ENCODE results near the gene POC1B. TPM values are rescaled to one million over a fixed set of nuclear protein-coding genes. Genes with fewer than 3 reads are reported as not detected.

The POC1B gene
- total and polyA plus RNA-seq, 2 donors (not counting 3 experiments of a cell fraction or from before 2014, with no cell fraction given): 7.1 to 18.2 TPM

DNA sequence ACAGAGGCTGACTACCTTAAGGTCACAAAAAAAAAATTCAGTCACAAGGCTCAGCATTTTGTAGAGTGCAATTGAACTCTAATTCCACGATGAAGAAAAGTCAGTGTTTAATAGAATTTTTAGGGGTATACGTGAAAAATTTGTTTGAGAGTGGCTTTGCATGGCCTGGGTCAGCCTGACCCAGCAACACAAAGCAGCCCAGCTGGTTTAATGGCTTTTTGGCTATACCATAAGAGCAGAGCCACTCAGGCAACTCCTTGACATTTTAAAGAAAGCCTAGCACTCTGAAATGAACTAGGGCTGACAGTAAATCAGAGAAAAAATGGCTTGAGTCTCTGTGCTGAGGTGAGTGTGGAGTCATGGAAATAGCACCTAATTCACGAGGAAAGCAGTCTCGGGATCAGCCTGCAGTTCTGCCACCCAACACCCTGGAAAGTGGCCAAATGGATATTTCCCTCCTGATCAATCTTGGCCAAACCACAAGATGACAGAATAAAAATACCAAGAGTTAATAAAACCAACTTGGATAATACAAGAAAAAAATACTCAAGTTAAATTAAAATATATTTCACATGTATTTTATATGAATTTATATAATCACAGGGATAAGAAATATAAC, 60.8 kb downstream of the POC1B start:
- dilution Hi-C loops (cut with MboI; ENCODE audit: extremely low pct_ligation_motif_present, low sequenced_read_pairs): loop anchor here (25.0 kb wide), 2 partner anchors 128 to 428 kb away; no protein-coding TSS in a partner anchor
- H3K9ac ChIP-seq (replicated peaks; ENCODE audit: extremely low read depth, insufficient read depth, low read length): no peak overlapping the region
- no peak overlapping the region for H3K27ac ChIP-seq (ENCODE audit: insufficient read depth, low read depth, low read length)
- no peaks in the 10 kb centered on the region for H4K20me1 ChIP-seq (replicated peaks; ENCODE audit: control insufficient read depth, extremely low read depth, insufficient read depth, low read length)
- no peaks in the 10 kb centered on the region for H3K9me1 ChIP-seq (replicated peaks; ENCODE audit: control insufficient read depth, extremely low read depth, insufficient read depth, low read length)
- H3K4me2 ChIP-seq (ENCODE audit: insufficient read depth, low read length): no peak overlapping the region
- H3K36me3 ChIP-seq (ENCODE audit: control insufficient read depth in 2 of 2, extremely low read depth in 1 of 2, insufficient read depth in 2 of 2, low read length in 2 of 2): no peaks in the 10 kb centered on the region
- intact Hi-C loops (cut with micrococcal nuclease): loop anchor here (5.0 kb wide), 2 partner anchors 228 to 1353 kb away; no protein-coding TSS in a partner anchor
- TF ChIP-seq EZH2 (IDR thresholded peaks at IDR 0.05; ENCODE audit: borderline replicate concordance, low read depth, low read length, severe bottlenecking) (no peak), FOS (IDR thresholded peaks at IDR 0.05; ENCODE audit: borderline replicate concordance, insufficient read depth, low read length) (no peak), GATA2 (IDR thresholded peaks at IDR 0.05; ENCODE audit: insufficient read depth, insufficient read length, low read depth, low read length) (no peak), POLR2AphosphoS5 (IDR thresholded peaks at IDR 0.05; ENCODE audit: insufficient read depth, low read depth, low read length) (no peak), POLR2A (IDR thresholded peaks at IDR 0.05; ENCODE audit: low read depth, low read length) (no peak), MYC (IDR thresholded peaks at IDR 0.05; ENCODE audit: low read depth, low read length) (no peak), JUN (IDR thresholded peaks at IDR 0.05; ENCODE audit: borderline replicate concordance, insufficient read depth, insufficient read length, low read depth) (no peak)
- TF ChIP-seq, protein P1, sequence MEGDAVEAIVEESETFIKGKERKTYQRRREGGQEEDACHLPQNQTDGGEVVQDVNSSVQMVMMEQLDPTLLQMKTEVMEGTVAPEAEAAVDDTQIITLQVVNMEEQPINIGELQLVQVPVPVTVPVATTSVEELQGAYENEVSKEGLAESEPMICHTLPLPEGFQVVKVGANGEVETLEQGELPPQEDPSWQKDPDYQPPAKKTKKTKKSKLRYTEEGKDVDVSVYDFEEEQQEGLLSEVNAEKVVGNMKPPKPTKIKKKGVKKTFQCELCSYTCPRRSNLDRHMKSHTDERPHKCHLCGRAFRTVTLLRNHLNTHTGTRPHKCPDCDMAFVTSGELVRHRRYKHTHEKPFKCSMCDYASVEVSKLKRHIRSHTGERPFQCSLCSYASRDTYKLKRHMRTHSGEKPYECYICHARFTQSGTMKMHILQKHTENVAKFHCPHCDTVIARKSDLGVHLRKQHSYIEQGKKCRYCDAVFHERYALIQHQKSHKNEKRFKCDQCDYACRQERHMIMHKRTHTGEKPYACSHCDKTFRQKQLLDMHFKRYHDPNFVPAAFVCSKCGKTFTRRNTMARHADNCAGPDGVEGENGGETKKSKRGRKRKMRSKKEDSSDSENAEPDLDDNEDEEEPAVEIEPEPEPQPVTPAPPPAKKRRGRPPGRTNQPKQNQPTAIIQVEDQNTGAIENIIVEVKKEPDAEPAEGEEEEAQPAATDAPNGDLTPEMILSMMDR (IDR thresholded peaks at IDR 0.05; ENCODE audit: extremely low read depth in 1 of 2, insufficient read depth in 1 of 2, low read depth in 1 of 2, low read length in 2 of 2): no peak
- TF ChIP-seq, protein P2, sequence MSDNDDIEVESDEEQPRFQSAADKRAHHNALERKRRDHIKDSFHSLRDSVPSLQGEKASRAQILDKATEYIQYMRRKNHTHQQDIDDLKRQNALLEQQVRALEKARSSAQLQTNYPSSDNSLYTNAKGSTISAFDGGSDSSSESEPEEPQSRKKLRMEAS (IDR thresholded peaks at IDR 0.05; ENCODE audit: insufficient read depth, insufficient read length): no peak
- no peak overlapping the region for H3K4me3 ChIP-seq (replicated peaks in 1 of 3; ENCODE audit: insufficient read depth in 1 of 3, low read depth in 1 of 3, low read length in 3 of 3)
- H3K9me3 ChIP-seq (replicated peaks; ENCODE audit: control insufficient read depth, insufficient read depth, low read length): no peaks in the 10 kb centered on the region
- no TSS peak for BruUV-seq (replicated peaks)
- CTCF ChIA-PET: interaction anchor here (0.6 kb wide), 1 partner anchor 13 kb away, joined by 4 read pairs; no protein-coding TSS in a partner anchor
- peaks cover 29% of the 10 kb centered on the region for H3K4me1 ChIP-seq (ENCODE audit: control insufficient read depth, extremely low read depth, insufficient read depth, low read length)
- FAIRE-seq (no peak), DNase-seq (ENCODE audit: low read depth, low spot score) (no peak)
- POLR2A ChIA-PET: no interaction called here
- H2AFZ ChIP-seq (ENCODE audit: low read depth, low read length): no peak overlapping the region
- no peaks in the 10 kb centered on the region for H3K79me2 ChIP-seq (ENCODE audit: control insufficient read depth, insufficient read depth, low read length)
- H3K27me3 ChIP-seq (ENCODE audit: control insufficient read depth in 2 of 2, insufficient read depth in 2 of 2, low read length in 2 of 2): no peaks in the 10 kb centered on the region

Data from endothelial cell of umbilical vein (primary cell).